ENCODE measurements around the gene C8A. TPM values are rescaled to one million over a fixed set of nuclear protein-coding genes. Genes with fewer than 3 reads are reported as not detected.

The C8A gene
- total RNA-seq, 3 donors from 2014 or later, result not detected

DNA sequence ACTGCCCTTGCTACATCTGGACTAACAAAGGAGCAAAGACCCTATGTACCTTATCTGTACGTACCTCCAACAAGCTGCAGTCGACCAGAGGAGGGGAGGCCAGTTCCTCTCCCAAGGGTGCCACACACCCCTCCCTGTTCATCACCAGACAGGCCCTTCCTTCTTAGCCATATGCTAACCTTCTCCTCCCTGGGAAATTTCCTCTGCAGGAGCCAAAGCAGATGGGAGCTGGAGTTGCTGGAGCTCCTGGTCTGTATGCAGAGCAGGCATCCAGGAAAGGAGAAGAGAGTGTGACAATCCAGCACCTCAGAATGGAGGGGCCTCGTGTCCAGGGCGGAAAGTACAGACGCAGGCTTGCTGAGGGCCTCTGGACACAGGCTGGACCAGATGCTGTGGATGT is 62.8 kb downstream of the C8A start:
- DNase-seq, result no peak
- ATAC-seq, result no peak
- Histone ChIP-seq H3K9me3 (no peaks in the 10 kb centered on the region), H3K36me3 (ENCODE audit: low read depth) (no peaks in the 10 kb centered on the region), H3K4me3 (no peak overlapping the region), H3K4me1 (ENCODE audit: low read depth) (no peaks in the 10 kb centered on the region)
- intact Hi-C loops (cut with DNase I, micrococcal nuclease), result no loop called here
- TF ChIP-seq, protein P1, sequence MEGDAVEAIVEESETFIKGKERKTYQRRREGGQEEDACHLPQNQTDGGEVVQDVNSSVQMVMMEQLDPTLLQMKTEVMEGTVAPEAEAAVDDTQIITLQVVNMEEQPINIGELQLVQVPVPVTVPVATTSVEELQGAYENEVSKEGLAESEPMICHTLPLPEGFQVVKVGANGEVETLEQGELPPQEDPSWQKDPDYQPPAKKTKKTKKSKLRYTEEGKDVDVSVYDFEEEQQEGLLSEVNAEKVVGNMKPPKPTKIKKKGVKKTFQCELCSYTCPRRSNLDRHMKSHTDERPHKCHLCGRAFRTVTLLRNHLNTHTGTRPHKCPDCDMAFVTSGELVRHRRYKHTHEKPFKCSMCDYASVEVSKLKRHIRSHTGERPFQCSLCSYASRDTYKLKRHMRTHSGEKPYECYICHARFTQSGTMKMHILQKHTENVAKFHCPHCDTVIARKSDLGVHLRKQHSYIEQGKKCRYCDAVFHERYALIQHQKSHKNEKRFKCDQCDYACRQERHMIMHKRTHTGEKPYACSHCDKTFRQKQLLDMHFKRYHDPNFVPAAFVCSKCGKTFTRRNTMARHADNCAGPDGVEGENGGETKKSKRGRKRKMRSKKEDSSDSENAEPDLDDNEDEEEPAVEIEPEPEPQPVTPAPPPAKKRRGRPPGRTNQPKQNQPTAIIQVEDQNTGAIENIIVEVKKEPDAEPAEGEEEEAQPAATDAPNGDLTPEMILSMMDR (IDR thresholded peaks at IDR 0.05), result no peak

DNA sequence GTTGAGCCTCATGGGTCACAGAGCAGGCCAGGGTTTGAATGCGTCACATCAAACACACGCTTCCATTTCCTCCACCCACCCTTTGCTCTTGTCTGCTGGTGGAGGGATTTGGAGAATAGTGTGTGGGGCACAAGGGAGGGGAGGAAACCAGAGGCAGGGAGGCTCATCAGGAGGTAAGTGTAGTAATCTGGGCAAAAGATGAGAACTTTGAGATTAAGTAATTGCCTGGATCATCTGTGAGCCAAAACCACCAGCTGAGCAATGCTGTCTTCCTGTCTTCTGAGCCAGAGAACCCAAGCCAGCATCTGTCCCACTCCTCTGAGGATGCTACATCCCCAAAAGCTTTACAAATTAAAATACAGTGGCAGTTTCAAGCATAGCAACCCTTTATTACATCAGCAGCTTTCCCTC is 66.0 kb downstream of the C8A start:
- intact Hi-C loops (cut with DNase I, micrococcal nuclease), result no loop called here
- Histone ChIP-seq H3K36me3 (ENCODE audit: low read depth) (no peaks in the 10 kb centered on the region), H3K9me3 (no peaks in the 10 kb centered on the region), H3K4me3 (no peak overlapping the region), H3K4me1 (ENCODE audit: low read depth) (no peaks in the 10 kb centered on the region)
- TF ChIP-seq, protein P1 (IDR thresholded peaks at IDR 0.05), result no peak
- DNase-seq (no peak), ATAC-seq (no peak)

DNA sequence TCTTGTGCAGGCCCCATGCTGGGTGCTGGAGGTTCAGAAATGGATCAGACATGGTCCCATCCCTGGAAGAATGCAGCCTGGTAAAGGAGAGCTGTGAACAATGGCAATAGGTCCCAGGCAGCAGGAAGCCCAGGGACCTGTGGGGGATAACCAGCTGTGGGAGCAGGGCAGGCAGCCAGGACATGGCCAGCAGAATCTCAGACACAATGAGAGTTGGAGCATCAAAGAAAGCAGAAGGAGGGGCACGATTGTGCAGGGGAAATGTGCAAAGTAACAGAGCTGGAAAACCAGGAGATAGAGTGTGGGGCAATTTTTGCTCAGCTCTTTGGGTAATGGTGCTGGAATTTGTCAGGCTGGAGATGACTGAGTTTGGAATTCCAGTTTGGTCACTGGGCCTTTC is 66.9 kb downstream of the C8A start:
- no peaks in the 10 kb centered on the region for H3K9me3 ChIP-seq
- ATAC-seq (no peak), DNase-seq (no peak)
- intact Hi-C loops (cut with DNase I, micrococcal nuclease), result no loop called here
- H3K4me3 ChIP-seq, result no peak overlapping the region
- TF ChIP-seq, protein P1 (IDR thresholded peaks at IDR 0.05), result no peak
- no peaks in the 10 kb centered on the region for H3K4me1 ChIP-seq (ENCODE audit: low read depth)
- H3K36me3 ChIP-seq (ENCODE audit: low read depth), result no peaks in the 10 kb centered on the region

DNA sequence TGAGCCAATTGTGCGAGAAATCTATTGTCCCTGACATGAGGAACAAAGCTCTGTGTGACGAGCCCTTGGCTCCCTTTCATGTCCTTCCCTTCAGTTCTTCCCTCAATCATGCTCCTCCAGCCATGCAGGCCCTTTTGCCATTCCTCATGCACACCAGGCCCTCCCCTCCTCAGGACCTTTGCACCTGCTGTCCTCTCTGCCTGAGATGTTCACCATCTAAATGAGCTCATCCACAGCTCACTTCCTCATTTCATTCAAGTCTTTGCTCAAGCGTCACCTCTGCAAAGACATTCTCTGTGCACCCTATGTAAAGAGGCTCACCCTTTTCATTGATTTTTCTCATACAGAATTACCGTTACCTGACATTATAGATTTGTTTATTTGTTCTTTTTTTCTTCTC is 67.5 kb downstream of the C8A start:
- Histone ChIP-seq H3K9me3 (no peaks in the 10 kb centered on the region), H3K4me3 (no peak overlapping the region), H3K4me1 (ENCODE audit: low read depth) (no peaks in the 10 kb centered on the region), H3K36me3 (ENCODE audit: low read depth) (no peaks in the 10 kb centered on the region)
- intact Hi-C loops (cut with DNase I, micrococcal nuclease), result no loop called here
- ATAC-seq (no peak), DNase-seq (no peak)
- TF ChIP-seq, protein P1 (IDR thresholded peaks at IDR 0.05), result no peak

DNA sequence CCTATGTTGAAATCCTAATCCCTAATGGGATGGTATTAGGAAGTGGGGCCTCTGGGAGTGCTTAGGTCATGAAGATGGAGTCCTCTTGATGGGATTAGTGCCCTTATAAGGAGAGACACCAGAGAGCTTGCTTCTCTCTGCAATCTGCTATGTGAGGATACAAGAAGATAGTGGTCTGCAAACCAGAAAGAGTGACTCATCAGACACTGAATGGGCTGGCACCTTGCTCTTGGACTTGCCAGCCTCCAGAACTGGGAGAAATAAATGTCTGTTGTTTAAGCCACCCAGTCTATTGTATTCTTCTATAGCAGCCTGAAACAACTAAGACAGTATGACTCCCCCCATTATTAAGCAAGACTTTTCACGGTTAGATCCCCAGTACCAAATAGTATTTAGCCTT is 67.9 kb downstream of the C8A start:
- Histone ChIP-seq H3K9me3 (no peaks in the 10 kb centered on the region), H3K4me3 (no peak overlapping the region), H3K36me3 (ENCODE audit: low read depth) (no peaks in the 10 kb centered on the region), H3K4me1 (ENCODE audit: low read depth) (no peaks in the 10 kb centered on the region)
- ATAC-seq, result no peak
- intact Hi-C loops (cut with DNase I, micrococcal nuclease), result no loop called here
- TF ChIP-seq, protein P1 (IDR thresholded peaks at IDR 0.05), result no peak
- no peak for DNase-seq

DNA sequence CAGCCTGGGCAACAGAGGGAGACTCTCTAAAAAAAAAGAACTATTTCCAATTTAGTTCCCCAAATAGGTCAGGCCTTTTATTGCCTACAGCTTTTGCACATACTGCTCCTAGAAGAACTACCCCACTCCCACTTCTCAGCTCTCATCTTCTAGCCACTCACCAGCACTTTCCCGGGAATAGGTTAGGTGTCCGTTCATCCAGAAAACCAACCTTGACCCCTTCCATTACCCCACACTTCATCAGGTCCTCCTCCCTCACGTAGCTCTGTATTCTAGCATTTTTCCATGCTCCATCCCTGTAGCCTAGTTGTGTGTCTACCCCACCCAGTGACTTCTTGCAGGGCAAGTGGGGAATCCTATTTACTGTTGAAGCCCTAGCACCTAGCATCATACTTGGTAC is 68.6 kb downstream of the C8A start:
- no peaks in the 10 kb centered on the region for H3K36me3 ChIP-seq (ENCODE audit: low read depth)
- H3K9me3 ChIP-seq, result no peaks in the 10 kb centered on the region
- no peak for DNase-seq
- no peaks in the 10 kb centered on the region for H3K4me1 ChIP-seq (ENCODE audit: low read depth)
- no peak for ATAC-seq
- no peak overlapping the region for H3K4me3 ChIP-seq
- TF ChIP-seq, protein P1 (IDR thresholded peaks at IDR 0.05), result no peak
- intact Hi-C loops (cut with DNase I, micrococcal nuclease), result no loop called here

Measured in mucosa of descending colon (tissue), 3 donors.